NCI-H526 treated with DMSO at 0.1 percent for 48 hours (cell line): Measurements from ENCODE around the gene MPPED2.

ENCODE experiments used
- DNase-seq: peaks from one replicate; lab custom pipeline; 2025; lab: John Stamatoyannopoulos, UW

Gene MPPED2

DNA sequence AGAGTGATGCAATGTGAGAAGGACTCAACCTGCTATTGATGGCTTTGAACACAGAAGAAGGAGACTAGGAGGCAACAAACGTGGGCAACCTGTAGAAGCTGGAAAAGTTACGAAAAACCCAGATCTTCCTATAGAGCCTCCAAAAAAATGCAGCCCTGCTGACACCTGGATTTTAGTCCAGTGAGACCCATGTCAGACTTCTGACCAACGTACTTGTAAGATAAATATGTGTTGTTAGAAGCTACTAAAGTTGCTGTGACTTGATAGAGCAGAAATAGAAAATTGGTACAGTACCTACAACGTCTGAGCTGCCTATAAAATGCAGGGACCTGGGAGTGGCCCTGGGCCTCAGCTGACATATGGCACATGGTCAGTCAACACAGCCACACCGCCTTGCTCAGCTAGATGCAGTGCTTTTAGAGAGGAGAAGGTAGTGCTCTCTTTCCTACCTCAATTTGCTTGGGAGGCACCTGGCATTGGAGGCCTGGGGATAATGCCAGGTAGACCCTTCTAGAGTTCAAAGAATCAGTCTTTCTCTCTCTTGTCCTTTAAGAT lies 165.8 kb downstream of the MPPED2 start:
- DNase-seq = no peak

DNA sequence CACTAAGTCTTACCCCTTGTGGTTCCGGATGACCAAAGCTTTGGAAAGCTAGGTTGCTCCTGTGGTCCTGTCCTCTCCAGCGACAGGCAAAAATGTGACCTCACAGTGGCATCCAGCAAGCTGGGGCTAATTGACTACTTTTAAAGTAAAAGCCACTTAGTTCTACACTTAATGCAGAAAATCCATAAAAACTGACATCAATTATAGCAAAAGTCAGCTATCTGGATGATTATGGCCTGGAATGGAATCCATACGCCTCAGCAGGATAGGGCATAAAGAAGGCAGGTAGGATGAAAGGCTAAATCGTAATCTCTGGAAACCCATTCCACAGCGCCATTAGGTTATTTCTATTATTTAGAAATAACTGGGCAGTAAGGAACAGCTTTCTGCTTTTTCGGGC lies 171.3 kb downstream of the MPPED2 start:
- DNase-seq = no peak

DNA sequence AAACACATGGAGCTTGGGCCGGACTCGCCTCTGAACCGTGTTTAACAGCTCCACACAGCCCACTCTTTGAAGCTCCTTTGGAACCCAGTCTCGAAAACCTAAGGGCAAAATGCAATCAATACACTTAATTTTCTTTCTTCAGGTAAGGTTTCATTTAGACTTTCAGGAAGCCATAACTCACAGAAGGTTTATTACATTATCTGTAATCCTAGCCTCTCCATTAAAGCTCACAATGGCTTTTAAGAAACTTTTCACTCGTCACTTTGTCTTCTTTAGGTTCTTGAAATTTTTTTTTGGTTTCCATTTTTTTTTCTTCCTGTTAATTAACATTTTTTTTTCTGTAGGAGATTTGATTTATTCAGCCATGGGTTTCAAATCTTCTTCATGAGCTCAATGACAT lies 171.9 kb downstream of the MPPED2 start:
- DNase-seq = no peak

DNA sequence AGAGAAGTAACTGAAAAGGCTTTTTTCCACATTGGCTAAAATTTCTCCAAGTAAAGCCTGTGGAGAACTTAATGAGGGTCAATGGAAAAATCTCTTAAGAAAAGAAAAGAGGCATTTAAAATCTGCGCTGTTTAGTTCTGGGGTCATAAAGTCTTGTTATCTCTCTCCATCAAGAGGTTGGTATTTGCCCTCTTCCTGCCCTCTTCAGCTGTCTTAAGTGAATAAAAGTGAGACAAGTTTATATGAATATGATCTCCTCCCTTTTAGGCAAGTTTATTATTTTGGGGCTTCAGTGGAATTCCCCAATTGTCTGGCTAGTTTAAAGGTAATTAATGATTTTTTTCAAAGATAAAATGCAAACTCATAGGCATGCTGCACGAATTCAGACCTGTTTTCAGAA lies 173.6 kb downstream of the MPPED2 start:
- DNase-seq = no peak

DNA sequence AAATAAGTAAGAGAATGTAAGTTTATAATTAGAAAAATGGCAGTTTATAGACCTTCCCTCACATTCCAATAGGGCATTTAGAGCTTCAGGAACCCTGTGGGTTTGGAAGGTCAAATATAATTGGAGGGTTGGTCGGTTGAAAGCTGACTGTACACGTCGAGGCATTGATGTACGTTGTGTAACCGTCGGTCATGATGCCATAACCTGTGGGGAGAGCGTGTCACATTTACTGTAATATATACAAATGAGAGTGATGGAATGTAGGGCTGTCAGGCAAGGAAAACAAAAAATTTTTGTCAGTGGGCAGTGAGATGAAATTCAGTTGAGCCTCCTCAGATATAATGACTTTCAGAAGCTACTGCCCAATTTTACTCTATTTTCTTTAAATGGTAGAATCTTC lies 174.8 kb downstream of the MPPED2 start:
- no peak for DNase-seq

DNA sequence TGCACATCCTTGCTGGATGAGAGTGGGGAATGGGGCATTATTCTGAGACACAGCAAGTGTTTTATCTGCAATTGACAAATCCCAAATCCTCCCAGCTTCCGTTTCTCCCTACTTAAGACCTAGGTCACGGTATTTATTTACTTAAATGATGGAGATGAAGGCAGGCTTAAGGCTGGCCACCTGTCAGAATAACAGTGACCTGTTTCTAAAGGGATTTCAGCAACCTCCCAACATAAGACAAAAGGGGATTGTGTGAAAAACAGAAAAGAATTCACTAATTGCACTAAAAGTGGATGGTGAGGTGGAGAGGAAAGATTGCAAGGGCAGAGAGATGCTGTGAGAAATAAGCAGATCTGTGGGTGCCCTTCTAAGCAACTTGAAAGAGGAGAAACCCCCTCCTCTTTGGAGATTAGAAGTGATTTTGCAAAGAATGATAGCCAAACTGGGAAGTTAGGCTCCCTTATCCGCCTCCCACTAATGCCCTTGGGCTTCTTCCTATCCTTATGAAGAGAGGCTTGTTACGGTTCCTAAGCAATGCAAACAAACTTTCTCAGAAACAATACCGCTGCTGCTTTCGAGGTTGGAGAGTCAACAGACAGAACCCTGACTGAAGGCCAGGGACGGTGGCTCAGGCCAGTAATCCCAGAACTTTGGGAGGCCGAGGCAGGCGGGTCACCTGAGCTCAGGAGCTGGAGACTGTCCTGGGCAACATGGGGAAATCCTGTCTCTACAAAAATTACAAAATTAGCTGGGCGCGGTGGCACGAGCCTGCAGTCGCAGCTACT lies 179.0 kb downstream of the MPPED2 start:
- DNase-seq = peak; percentile 11

DNA sequence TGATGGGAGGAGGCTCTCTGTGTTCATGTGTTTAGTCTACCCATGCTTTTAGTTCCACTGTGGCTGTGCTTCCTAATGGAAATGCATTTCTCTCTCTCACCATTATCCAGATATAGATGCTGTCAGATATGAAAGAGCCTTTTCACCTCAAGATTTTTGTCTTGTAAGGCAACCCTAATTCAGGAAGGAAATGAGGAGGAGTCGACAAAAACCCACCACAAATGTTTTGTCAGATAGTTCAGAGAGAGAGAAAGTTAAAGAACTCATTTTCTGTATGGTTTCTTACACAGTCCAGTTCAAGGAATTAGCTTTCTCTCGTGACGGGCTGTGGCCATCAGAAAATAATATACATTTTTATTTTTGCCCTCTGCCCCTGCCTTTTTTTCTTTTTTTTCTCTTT lies 180.8 kb downstream of the MPPED2 start:
- DNase-seq = no peak

DNA sequence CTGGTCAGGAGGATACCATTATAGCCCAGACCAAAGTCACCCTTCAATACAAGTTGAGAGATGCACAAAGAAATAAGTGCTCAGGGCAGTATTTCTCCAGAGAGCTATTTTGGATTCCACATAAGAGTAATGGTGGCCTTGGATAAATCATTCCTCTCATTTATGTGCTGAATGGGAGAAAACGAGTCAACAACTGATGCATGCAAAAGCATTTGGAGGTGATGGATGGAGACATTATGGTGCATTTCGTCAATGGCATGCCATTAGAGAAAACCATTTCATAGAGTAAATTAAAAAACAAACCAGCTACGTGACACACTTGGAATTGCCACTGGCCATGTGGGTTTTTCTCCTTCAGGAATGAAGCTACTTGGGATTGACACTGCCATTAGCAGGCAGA lies 182.0 kb downstream of the MPPED2 start:
- no peak for DNase-seq

DNA sequence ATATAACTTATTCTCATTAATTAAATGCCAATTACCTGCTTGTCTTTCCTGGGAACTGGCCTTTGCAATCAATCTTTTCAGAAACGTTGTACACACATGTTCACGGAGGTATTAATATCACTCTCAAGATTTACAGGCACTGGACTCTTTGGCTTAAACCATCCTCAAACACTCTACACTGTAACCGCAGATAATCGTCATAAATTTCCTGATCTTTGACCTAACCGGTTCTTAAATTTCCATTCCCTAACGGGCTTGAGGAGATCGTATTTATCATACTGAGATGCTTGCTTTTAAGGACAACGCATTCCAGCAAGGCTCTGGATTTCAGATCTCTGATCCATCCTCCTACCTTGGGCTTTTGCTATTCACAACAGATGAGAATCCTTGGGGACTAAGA lies 190.4 kb downstream of the MPPED2 start:
- no peak for DNase-seq

DNA sequence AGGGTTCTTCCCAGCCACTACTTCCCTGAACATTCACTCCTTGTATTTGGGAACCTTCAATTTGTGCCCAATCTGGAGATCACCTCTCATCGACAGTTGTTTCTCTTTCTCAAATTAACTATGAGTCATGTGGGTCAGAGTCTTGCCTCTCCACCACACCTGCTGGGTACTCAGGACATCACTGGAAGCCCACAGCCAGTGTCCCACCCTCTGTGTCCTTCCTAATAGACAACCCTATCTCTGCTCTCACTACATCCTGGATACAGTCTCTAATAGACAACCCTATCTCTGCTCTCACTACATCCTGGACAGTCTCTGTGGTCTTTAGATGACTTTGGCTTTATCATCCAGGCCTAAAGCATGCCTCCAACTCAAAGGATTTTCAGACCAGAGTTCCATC lies 193.1 kb downstream of the MPPED2 start:
- no peak for DNase-seq

DNA sequence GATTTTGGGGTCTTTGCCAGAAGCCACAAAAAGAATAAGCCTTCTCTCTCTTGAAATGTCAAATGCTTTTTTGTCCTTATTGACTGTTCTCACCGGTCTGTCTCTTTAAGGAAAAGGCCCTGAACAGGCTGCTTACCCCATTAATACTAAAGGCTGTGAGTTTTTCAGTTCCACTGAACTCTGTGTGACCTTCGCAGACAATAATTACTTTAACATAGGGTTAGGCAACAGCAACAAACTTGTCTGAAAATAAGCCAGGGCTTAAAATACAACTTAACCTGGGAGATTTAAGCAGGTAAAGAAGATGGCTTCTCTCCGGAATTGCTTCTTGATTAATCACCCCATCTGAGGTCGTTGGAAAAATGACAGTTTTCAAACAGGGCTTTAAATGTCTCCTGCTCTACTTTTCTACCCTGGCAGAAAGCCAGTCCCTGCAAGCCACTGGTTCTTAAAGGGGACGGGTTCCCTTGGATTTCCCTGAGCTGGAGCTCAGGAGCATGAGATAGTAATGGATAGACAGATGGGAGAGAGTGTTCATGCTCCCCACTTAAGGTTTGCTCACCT lies 193.8 kb downstream of the MPPED2 start:
- no peak for DNase-seq

DNA sequence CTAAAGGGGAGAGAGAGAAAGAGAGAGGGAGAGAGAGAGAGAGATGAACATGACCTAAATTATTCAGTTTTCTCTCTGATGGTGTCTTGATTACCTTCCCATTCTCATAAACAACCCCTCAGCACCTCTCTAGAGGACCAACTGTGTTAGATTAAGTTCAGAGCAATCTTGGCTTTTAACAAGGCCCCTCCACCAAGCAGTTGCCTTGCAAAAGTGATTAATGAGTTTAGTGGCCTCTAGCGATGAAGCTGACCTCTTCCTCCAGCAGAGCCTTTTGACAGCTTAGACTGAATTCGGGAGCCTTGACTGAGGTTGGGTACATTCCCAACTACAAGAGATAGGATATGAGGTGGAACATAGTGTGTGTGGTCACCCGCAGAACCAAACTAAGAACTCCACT lies 197.2 kb downstream of the MPPED2 start:
- no peak for DNase-seq

DNA sequence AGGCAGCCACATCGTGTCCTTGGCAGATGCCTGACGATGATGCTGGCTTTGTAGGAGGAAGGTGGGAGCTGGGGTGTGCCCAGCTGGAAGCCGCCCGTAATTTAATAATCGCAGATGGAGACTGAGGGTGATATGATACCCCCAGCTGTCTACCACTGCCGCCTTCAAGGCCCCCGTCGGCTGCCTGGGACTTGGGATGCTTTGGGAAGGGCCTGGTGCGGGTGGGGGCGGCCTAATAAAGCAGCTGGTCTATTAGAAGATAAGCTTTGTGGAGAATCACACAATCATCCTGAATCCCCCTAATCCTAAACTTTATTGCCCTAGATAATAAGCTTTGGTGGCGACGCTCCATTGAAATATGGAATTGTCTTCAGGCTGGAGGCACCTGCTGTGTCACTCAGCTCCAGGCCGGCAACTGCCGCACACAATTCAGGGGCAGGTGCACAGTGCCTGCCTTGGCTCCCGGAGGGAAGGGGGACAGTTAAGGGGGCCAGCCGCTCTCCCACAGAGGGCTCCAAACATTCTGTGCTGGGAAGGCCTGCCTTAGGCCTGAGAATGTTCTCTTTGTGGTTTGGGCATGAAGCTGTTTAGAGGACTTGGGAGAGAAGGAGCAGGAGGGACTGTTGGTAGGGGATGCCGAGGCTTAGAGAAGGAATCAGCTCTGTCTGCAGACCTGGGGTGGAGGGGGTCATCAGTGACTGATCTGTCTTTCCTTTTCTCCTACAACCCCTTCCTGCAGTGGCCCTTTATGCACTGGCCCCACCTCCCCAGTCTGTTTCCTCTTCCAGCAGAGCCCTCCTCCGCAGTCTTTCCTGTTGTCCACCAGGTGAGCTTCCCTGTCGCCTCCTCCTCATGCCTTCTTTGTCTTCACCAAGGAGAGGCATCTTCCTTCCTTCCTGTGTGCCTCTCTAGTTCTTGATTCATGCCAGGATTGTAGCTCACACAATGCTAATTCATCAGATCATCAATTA lies 198.0 kb downstream of the MPPED2 start:
- DNase-seq = no peak

DNA sequence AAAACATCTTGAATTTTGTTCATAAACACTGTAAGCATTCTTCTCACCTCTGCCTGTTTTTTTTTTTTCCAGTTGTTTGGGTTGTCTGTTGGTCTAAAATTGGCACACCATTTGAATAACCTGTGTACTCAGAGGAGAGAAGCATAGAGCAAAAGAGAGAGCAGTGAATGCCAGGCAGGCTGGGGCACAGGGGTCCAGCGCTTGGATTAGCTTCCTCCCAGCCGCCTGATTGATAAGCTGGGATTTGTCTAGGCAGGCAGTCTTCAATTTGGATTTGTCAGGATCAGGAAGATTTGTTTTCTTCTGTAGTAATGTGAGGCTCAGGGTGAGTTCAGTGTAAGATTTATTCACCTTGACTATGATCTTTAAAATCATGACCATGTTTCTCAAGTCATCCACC lies 204.3 kb downstream of the MPPED2 start:
- DNase-seq = peak; percentile 87

DNA sequence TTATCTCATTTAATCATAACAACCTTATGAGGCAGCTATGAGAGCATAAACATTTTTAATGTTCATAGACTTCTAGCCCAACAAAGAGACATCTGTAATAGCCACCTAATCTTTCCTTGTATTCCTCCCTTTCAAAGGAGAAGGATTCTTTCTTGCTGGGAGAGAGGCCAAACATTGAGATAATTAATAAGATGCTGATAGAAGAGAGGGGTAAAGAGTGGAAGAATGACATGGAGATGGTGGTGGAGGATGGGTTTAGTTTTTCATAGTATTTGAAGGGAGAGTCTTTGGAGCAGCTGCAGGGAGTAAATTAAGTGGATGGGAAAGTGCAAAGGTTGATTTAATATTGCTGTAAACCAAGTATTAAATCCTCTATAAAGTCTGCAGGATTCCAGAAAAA lies 205.3 kb downstream of the MPPED2 start:
- DNase-seq = no peak

DNA sequence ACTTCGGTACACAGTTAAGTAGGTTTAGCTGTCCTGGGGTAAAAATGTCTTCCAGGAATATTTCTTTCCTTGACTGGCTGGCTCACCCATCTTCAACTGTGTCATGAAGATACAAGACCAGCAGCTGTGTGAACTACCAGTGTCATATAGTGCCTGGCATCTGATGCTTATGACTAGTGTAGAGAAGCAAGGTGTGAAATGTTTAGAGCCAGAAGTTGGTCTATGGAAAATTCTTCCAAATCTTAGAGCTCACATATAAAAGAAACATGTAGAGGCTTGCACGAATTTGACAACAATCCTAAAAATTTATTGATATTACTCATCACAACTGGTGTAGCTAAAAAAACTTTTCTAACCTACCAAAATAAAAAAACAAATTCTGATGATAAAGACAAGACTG lies 208.8 kb downstream of the MPPED2 start:
- DNase-seq = no peak

DNA sequence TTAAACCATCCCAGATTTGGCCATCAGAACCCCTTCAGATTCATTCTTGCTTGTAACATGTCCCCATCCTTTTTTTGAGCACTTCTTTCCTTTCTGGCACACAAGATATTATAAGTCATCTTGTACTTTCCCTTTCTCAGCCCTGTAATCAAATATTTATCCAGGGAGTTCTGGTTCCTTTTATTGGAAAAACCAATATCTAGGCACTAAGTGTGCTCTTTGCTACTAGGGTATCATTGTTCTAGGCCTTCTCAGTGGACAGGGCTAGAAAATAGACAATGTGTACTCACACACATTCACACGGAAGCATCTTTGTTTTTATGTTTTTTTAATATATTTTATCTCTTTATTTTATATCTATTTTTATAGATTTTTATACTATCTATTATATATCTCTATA lies 216.0 kb downstream of the MPPED2 start:
- no peak for DNase-seq

DNA sequence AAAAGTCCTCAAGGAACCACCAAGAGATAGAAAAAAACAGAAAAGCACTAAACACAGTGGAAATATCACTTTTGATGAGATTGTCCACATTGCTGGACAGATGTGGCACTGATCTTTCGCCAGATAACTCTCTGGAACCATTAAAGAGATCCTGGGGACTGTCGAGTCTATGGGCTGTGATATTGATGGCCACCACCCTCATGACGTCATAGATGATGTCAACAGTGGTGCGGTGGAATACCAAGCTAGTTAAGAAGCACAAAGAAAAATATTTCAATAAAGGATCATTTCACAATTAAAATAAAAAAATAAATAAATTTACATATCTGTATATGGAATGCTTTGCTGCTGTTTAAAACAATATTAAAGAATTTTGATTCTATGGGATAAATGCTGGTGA lies 217.8 kb downstream of the MPPED2 start:
- no peak for DNase-seq

DNA sequence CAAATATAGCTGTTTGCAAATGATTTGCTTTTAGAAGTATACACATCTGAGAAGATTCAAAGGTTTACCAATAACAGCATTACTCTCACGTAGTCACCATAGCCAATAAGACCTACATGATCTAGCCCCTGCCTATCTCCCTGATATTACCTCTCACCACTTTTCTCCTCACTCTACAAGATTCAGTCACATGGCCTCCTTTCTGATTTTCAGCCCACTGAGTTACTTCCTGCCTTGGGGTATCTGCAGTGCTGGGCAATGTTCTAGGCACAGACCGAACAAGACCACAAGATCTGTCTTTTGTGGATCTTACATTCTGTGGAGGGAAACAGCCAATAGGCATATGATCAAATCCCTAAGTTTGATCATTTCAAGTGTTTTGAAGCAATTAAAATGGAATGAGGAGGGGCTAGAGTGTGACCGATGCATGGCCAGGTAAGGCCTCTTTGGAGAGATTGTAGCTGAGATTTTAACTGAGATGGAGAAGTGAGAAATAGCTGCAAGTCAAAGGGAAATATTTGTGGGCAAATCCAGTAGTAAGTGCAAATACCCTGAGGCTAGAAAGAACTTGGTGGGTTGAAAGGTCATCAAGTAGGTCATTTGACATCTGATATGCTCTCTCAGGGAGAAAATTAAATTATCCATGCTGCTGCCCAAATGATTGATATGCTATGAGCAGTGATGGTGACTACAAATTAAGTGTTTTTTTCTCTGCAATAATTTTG lies 220.2 kb downstream of the MPPED2 start:
- no peak for DNase-seq

DNA sequence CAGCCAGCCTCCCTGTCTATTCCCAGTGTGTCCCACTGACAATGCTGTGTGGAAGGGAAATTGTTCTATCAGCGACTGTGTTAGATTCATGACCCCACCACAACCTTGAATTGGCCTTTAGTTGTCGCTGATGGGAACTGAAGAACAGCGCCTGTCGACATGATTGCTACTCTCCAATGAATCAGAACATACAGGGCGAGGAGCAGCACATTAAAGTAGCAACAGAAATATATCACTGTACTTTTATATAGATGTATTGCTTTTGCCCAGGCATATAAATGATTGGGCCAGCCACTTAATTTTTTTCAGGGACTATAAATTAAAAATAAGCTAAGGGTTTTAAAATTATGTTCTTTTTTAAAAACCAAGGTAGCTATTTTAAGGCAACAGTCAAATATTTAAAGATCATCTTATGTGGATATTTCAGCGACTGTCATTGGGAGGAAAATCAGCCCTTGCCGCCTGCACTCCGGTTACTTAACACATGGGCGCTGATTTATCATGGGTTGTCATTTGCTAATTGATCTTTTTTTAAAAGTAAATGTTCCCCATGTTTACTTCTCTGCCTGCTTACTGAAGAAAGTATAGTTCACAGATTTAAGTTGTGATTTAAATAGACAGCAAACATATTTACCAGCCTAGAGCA lies 221.2 kb downstream of the MPPED2 start:
- DNase-seq = no peak

DNA sequence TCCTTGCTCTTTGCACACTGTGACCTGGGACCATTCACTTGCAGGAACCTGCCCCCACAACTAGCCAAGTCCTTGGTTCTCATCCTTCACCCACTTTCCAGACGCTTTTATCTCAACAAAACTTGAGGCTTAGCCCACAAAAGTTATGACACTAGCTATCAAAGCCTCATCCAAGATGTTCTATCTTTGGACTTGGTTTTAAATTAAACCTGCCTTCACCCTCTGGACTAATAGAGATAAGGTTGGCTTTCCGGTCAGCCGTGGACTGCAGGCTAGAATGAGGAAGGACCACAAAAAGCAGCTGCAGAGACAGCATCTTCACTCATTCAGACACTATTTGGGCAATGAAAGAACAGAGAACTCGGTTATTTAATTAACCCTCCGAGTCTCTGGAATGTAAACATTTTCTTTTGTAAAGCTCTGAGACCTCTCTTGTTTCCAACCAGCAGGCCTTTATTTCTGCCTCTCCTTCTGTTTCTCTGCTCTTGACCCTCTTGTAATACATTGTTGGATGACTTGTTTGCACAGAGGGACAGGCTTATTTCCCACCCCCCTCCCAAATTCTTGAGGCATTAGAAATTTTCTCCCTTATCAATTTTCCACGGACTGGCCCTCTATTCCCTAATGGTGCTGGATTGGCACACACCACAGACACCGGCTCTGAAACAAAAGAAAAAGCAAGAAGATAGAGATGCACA lies 221.9 kb downstream of the MPPED2 start:
- DNase-seq = no peak
